Measurements from ENCODE around the gene LYRM2.

Gene LYRM2

GRCh38 chr6:89602166-89602565 lies 36.4 kb downstream of the LYRM2 start:
- no peaks in the 10 kb centered on the region for H3K27me3 ChIP-seq (ENCODE audit: low read length)
- no peak overlapping the region for H2AFZ ChIP-seq (ENCODE audit: low read depth, low read length, severe bottlenecking)
- H3K9me3 ChIP-seq (ENCODE audit: insufficient read depth, low read length): no peaks in the 10 kb centered on the region
- H3K4me2 ChIP-seq (ENCODE audit: low read depth, low read length, poor library complexity, severe bottlenecking): no peak overlapping the region
- no peaks in the 10 kb centered on the region for H3K36me3 ChIP-seq (ENCODE audit: low read length)
- no peak overlapping the region for H3K27ac ChIP-seq (ENCODE audit: low read depth, low read length)
- no peak overlapping the region for H3K4me3 ChIP-seq (ENCODE audit: insufficient read depth, low read length, poor library complexity, severe bottlenecking)
- no peaks in the 10 kb centered on the region for H3K9me2 ChIP-seq (replicated peaks; ENCODE audit: insufficient read depth, low read length)
- no peak for TF ChIP-seq EZH2phosphoT487 (conservative IDR thresholded peaks at IDR 0.05; ENCODE audit: low read length)
- TF ChIP-seq, protein P1, sequence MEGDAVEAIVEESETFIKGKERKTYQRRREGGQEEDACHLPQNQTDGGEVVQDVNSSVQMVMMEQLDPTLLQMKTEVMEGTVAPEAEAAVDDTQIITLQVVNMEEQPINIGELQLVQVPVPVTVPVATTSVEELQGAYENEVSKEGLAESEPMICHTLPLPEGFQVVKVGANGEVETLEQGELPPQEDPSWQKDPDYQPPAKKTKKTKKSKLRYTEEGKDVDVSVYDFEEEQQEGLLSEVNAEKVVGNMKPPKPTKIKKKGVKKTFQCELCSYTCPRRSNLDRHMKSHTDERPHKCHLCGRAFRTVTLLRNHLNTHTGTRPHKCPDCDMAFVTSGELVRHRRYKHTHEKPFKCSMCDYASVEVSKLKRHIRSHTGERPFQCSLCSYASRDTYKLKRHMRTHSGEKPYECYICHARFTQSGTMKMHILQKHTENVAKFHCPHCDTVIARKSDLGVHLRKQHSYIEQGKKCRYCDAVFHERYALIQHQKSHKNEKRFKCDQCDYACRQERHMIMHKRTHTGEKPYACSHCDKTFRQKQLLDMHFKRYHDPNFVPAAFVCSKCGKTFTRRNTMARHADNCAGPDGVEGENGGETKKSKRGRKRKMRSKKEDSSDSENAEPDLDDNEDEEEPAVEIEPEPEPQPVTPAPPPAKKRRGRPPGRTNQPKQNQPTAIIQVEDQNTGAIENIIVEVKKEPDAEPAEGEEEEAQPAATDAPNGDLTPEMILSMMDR (IDR thresholded peaks at IDR 0.05; ENCODE audit: insufficient read depth, low read length, poor library complexity, severe bottlenecking): no peak
- H3F3A ChIP-seq (ENCODE audit: insufficient read depth): no peaks in the 10 kb centered on the region
- H3K9ac ChIP-seq (ENCODE audit: low read length): no peak overlapping the region
- H3K79me2 ChIP-seq (ENCODE audit: insufficient read depth, low read length): no peaks in the 10 kb centered on the region
- no peaks in the 10 kb centered on the region for H4K20me1 ChIP-seq (ENCODE audit: low read depth, low read length)

- Histone ChIP-seq H3K9me2 (replicated peaks; ENCODE audit: insufficient read depth, low read length) (no peaks in the 10 kb centered on the region), H3F3A (ENCODE audit: insufficient read depth) (no peaks in the 10 kb centered on the region), H3K9me3 (ENCODE audit: insufficient read depth, low read length) (no peaks in the 10 kb centered on the region), H3K9ac (ENCODE audit: low read length) (no peak overlapping the region), H2AFZ (ENCODE audit: low read depth, low read length, severe bottlenecking) (no peak overlapping the region), H3K79me2 (ENCODE audit: insufficient read depth, low read length) (no peaks in the 10 kb centered on the region), H3K4me2 (ENCODE audit: low read depth, low read length, poor library complexity, severe bottlenecking) (no peak overlapping the region), H3K27me3 (ENCODE audit: low read length) (no peaks in the 10 kb centered on the region), H3K36me3 (ENCODE audit: low read length) (no peaks in the 10 kb centered on the region), H4K20me1 (ENCODE audit: low read depth, low read length) (no peaks in the 10 kb centered on the region), H3K27ac (ENCODE audit: low read depth, low read length) (no peak overlapping the region), H3K4me3 (ENCODE audit: insufficient read depth, low read length, poor library complexity, severe bottlenecking) (no peak overlapping the region)
- no peak for TF ChIP-seq EZH2phosphoT487 (conservative IDR thresholded peaks at IDR 0.05; ENCODE audit: low read length)
- TF ChIP-seq, protein P1 (IDR thresholded peaks at IDR 0.05; ENCODE audit: insufficient read depth, low read length, poor library complexity, severe bottlenecking): no peak
Observed at GRCh38 chr6:89599727-89600126, 38.8 kb downstream of the LYRM2 start.

- no peaks in the 10 kb centered on the region for H3K9me2 ChIP-seq (replicated peaks; ENCODE audit: insufficient read depth, low read length)
- TF ChIP-seq, protein P1 (IDR thresholded peaks at IDR 0.05; ENCODE audit: insufficient read depth, low read length, poor library complexity, severe bottlenecking): no peak
- TF ChIP-seq EZH2phosphoT487 (conservative IDR thresholded peaks at IDR 0.05; ENCODE audit: low read length): no peak
- no peak overlapping the region for H3K27ac ChIP-seq (ENCODE audit: low read depth, low read length)
- H3K4me3 ChIP-seq (ENCODE audit: insufficient read depth, low read length, poor library complexity, severe bottlenecking): no peak overlapping the region
- no peak overlapping the region for H3K4me2 ChIP-seq (ENCODE audit: low read depth, low read length, poor library complexity, severe bottlenecking)
- no peaks in the 10 kb centered on the region for H3K79me2 ChIP-seq (ENCODE audit: insufficient read depth, low read length)
- H3K36me3 ChIP-seq (ENCODE audit: low read length): no peaks in the 10 kb centered on the region
- H3F3A ChIP-seq (ENCODE audit: insufficient read depth): no peaks in the 10 kb centered on the region
- no peaks in the 10 kb centered on the region for H4K20me1 ChIP-seq (ENCODE audit: low read depth, low read length)
- no peaks in the 10 kb centered on the region for H3K9me3 ChIP-seq (ENCODE audit: insufficient read depth, low read length)
- H3K27me3 ChIP-seq (ENCODE audit: low read length): no peaks in the 10 kb centered on the region
- no peak overlapping the region for H2AFZ ChIP-seq (ENCODE audit: low read depth, low read length, severe bottlenecking)
- H3K9ac ChIP-seq (ENCODE audit: low read length): no peak overlapping the region
Observed at GRCh38 chr6:89597988-89598387, 40.6 kb downstream of the LYRM2 start.

Measured in SU-DHL-6 (cell line).